ENCODE results near the gene LRIG1. TPM values are rescaled to one million over a fixed set of nuclear protein-coding genes. Genes with fewer than 3 reads are reported as not detected.

The LRIG1 gene
- total RNA-seq, 3 donors from 2014 or later, result 72.1 to 180 (median 75.3) TPM

- Histone ChIP-seq H3K9me3 (no peaks in the 10 kb centered on the region), H3K4me3 (no peak overlapping the region), H3K4me1 (ENCODE audit: low read depth) (peaks cover 86% of the 10 kb centered on the region), H3K36me3 (ENCODE audit: low read depth) (no peaks in the 10 kb centered on the region)
- no peak for TF ChIP-seq CTCF (IDR thresholded peaks at IDR 0.05)
- intact Hi-C loops (cut with DNase I, micrococcal nuclease), result loop anchor here (5.0 to 10.0 kb wide), 2 partner anchors 36 to 53 kb away; no protein-coding TSS in a partner anchor
- no peak for DNase-seq
- ATAC-seq, result peak; percentile 42
Observed at GRCh38 chr3:66477856-66478255, 23.0 kb downstream of the LRIG1 start.

- intact Hi-C loops (cut with DNase I, micrococcal nuclease), result loop anchor here (5.0 to 10.0 kb wide), 2 partner anchors 35 to 52 kb away; no protein-coding TSS in a partner anchor
- Histone ChIP-seq H3K9me3 (no peaks in the 10 kb centered on the region), H3K36me3 (ENCODE audit: low read depth) (no peaks in the 10 kb centered on the region), H3K4me3 (no peak overlapping the region), H3K4me1 (ENCODE audit: low read depth) (peaks cover 87% of the 10 kb centered on the region)
- DNase-seq (peak in 1 of 3 donors; percentile 60), ATAC-seq (peak; percentile 34)
- TF ChIP-seq CTCF (IDR thresholded peaks at IDR 0.05), result no peak
Observed at GRCh38 chr3:66476852-66477381, 23.9 kb downstream of the LRIG1 start.

GRCh38 chr3:66475386-66476020 lies 25.3 kb downstream of the LRIG1 start:
- no peak overlapping the region for H3K4me3 ChIP-seq
- peaks cover 85% of the 10 kb centered on the region for H3K4me1 ChIP-seq (ENCODE audit: low read depth)
- no peaks in the 10 kb centered on the region for H3K9me3 ChIP-seq
- no peaks in the 10 kb centered on the region for H3K36me3 ChIP-seq (ENCODE audit: low read depth)
- TF ChIP-seq CTCF (IDR thresholded peaks at IDR 0.05), result no peak
- DNase-seq (no peak), ATAC-seq (peak; percentile 16)
- intact Hi-C loops (cut with DNase I, micrococcal nuclease), result loop anchor here (5.0 to 10.0 kb wide), 2 partner anchors 33 to 51 kb away; no protein-coding TSS in a partner anchor

DNA sequence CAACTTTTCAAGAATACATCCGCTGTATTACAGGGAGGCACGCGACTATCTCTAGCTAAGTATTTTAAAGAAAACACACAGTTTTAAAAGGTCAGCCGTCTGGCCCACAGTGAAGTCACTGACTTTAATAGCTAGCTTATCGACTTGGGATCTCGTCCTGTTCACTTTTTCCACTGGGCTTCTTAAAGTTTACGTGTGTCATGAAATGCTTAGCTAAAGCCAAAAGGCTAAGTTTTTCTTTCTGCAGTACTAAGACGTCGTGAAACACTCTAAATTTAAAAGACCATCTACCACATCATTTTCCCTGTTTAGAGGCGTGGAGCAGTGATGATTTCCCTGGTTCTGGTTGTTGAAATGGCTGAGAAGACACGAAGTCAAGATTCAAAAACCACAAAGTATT lies 27.1 kb downstream of the LRIG1 start:
- no peak for TF ChIP-seq CTCF (IDR thresholded peaks at IDR 0.05)
- Histone ChIP-seq H3K36me3 (ENCODE audit: low read depth) (no peaks in the 10 kb centered on the region), H3K4me1 (ENCODE audit: low read depth) (peaks cover 67% of the 10 kb centered on the region), H3K9me3 (no peaks in the 10 kb centered on the region), H3K4me3 (no peak overlapping the region)
- ATAC-seq (no peak), DNase-seq (no peak)
- intact Hi-C loops (cut with DNase I, micrococcal nuclease), result loop anchor here in 1 of 2 donors (10.0 kb wide), 1 partner anchor 49 kb away; no protein-coding TSS in a partner anchor

GRCh38 chr3:66473181-66473580 lies 27.6 kb downstream of the LRIG1 start:
- Histone ChIP-seq H3K4me1 (ENCODE audit: low read depth) (peaks cover 67% of the 10 kb centered on the region), H3K9me3 (no peaks in the 10 kb centered on the region), H3K4me3 (no peak overlapping the region), H3K36me3 (ENCODE audit: low read depth) (no peaks in the 10 kb centered on the region)
- no peak for ATAC-seq
- TF ChIP-seq CTCF (IDR thresholded peaks at IDR 0.05), result no peak
- DNase-seq, result no peak
- intact Hi-C loops (cut with DNase I, micrococcal nuclease), result loop anchor here in 1 of 2 donors (10.0 kb wide), 1 partner anchor 48 kb away; no protein-coding TSS in a partner anchor
